ENCODE data around the gene LRRN2. TPM values are rescaled to one million over a fixed set of nuclear protein-coding genes. Genes with fewer than 3 reads are reported as not detected.

The LRRN2 gene
- total and polyA plus RNA-seq, 2 experiments from 2014 or later = 0.74 to 2.6 TPM

- H3K36me3 ChIP-seq (ENCODE audit: insufficient read depth) = no peaks in the 10 kb centered on the region
- H3K4me2 ChIP-seq = no peak overlapping the region
- H3K27me3 Mint-ChIP-seq (ENCODE audit: insufficient read depth, low read depth, poor library complexity) = peaks cover 18% of the 10 kb centered on the region
- no peaks in the 10 kb centered on the region for H3F3A ChIP-seq (replicated peaks; ENCODE audit: low read depth)
- no peaks in the 10 kb centered on the region for H4K20me1 ChIP-seq (replicated peaks; ENCODE audit: insufficient read depth)
- no peaks in the 10 kb centered on the region for H3K27me3 ChIP-seq (ENCODE audit: insufficient read depth)
- DNase-seq (ENCODE audit: low spot score) = no peak
- no peak for ATAC-seq
- no peaks in the 10 kb centered on the region for H3K79me2 ChIP-seq (replicated peaks; ENCODE audit: insufficient read depth)
- no peak overlapping the region for H2AFZ ChIP-seq
- H3K9me3 Mint-ChIP-seq = no peaks in the 10 kb centered on the region; the same call in 1 of the 3 replicates
- H3K4me3 ChIP-seq = no peak overlapping the region
- no peak overlapping the region for H3K27ac ChIP-seq (ENCODE audit: low read depth)
- peak overlapping the region; percentile 28; the same call in 1 of the 2 replicates for H3K27ac Mint-ChIP-seq
- no peaks in the 10 kb centered on the region for H3K9me2 ChIP-seq (ENCODE audit: insufficient read depth)
- TF ChIP-seq, protein P1, sequence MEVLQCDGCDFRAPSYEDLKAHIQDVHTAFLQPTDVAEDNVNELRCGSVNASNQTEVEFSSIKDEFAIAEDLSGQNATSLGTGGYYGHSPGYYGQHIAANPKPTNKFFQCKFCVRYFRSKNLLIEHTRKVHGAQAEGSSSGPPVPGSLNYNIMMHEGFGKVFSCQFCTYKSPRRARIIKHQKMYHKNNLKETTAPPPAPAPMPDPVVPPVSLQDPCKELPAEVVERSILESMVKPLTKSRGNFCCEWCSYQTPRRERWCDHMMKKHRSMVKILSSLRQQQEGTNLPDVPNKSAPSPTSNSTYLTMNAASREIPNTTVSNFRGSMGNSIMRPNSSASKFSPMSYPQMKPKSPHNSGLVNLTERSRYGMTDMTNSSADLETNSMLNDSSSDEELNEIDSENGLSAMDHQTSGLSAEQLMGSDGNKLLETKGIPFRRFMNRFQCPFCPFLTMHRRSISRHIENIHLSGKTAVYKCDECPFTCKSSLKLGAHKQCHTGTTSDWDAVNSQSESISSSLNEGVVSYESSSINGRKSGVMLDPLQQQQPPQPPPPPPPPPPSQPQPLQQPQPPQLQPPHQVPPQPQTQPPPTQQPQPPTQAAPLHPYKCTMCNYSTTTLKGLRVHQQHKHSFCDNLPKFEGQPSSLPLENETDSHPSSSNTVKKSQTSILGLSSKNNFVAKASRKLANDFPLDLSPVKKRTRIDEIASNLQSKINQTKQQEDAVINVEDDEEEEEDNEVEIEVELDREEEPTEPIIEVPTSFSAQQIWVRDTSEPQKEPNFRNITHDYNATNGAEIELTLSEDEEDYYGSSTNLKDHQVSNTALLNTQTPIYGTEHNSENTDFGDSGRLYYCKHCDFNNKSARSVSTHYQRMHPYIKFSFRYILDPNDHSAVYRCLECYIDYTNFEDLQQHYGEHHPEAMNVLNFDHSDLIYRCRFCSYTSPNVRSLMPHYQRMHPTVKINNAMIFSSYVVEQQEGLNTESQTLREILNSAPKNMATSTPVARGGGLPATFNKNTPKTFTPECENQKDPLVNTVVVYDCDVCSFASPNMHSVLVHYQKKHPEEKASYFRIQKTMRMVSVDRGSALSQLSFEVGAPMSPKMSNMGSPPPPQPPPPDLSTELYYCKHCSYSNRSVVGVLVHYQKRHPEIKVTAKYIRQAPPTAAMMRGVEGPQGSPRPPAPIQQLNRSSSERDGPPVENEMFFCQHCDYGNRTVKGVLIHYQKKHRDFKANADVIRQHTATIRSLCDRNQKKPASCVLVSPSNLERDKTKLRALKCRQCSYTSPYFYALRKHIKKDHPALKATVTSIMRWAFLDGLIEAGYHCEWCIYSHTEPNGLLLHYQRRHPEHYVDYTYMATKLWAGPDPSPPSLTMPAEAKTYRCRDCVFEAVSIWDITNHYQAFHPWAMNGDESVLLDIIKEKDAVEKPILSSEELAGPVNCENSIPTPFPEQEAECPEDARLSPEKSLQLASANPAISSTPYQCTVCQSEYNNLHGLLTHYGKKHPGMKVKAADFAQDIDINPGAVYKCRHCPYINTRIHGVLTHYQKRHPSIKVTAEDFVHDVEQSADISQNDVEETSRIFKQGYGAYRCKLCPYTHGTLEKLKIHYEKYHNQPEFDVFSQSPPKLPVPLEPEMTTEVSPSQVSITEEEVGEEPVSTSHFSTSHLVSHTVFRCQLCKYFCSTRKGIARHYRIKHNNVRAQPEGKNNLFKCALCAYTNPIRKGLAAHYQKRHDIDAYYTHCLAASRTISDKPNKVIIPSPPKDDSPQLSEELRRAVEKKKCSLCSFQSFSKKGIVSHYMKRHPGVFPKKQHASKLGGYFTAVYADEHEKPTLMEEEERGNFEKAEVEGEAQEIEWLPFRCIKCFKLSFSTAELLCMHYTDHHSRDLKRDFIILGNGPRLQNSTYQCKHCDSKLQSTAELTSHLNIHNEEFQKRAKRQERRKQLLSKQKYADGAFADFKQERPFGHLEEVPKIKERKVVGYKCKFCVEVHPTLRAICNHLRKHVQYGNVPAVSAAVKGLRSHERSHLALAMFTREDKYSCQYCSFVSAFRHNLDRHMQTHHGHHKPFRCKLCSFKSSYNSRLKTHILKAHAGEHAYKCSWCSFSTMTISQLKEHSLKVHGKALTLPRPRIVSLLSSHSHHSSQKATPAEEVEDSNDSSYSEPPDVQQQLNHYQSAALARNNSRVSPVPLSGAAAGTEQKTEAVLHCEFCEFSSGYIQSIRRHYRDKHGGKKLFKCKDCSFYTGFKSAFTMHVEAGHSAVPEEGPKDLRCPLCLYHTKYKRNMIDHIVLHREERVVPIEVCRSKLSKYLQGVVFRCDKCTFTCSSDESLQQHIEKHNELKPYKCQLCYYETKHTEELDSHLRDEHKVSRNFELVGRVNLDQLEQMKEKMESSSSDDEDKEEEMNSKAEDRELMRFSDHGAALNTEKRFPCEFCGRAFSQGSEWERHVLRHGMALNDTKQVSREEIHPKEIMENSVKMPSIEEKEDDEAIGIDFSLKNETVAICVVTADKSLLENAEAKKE (CRISPR knock-in tag; IDR thresholded peaks at IDR 0.05) = no peak
- TF ChIP-seq, protein P2, sequence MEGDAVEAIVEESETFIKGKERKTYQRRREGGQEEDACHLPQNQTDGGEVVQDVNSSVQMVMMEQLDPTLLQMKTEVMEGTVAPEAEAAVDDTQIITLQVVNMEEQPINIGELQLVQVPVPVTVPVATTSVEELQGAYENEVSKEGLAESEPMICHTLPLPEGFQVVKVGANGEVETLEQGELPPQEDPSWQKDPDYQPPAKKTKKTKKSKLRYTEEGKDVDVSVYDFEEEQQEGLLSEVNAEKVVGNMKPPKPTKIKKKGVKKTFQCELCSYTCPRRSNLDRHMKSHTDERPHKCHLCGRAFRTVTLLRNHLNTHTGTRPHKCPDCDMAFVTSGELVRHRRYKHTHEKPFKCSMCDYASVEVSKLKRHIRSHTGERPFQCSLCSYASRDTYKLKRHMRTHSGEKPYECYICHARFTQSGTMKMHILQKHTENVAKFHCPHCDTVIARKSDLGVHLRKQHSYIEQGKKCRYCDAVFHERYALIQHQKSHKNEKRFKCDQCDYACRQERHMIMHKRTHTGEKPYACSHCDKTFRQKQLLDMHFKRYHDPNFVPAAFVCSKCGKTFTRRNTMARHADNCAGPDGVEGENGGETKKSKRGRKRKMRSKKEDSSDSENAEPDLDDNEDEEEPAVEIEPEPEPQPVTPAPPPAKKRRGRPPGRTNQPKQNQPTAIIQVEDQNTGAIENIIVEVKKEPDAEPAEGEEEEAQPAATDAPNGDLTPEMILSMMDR (conservative IDR thresholded peaks at IDR 0.05; ENCODE audit: low read depth in 2 of 2) = no peak
- TF ChIP-seq NANOG (IDR thresholded peaks at IDR 0.05; ENCODE audit: borderline replicate concordance) = no peak
- TF ChIP-seq CREB1 (CRISPR knock-in tag; IDR thresholded peaks at IDR 0.05; ENCODE audit: low read depth) = no peak
- TF ChIP-seq EZH2phosphoT487 (IDR thresholded peaks at IDR 0.05; ENCODE audit: unreplicated experiment) = no peak
- TF ChIP-seq, protein P3, sequence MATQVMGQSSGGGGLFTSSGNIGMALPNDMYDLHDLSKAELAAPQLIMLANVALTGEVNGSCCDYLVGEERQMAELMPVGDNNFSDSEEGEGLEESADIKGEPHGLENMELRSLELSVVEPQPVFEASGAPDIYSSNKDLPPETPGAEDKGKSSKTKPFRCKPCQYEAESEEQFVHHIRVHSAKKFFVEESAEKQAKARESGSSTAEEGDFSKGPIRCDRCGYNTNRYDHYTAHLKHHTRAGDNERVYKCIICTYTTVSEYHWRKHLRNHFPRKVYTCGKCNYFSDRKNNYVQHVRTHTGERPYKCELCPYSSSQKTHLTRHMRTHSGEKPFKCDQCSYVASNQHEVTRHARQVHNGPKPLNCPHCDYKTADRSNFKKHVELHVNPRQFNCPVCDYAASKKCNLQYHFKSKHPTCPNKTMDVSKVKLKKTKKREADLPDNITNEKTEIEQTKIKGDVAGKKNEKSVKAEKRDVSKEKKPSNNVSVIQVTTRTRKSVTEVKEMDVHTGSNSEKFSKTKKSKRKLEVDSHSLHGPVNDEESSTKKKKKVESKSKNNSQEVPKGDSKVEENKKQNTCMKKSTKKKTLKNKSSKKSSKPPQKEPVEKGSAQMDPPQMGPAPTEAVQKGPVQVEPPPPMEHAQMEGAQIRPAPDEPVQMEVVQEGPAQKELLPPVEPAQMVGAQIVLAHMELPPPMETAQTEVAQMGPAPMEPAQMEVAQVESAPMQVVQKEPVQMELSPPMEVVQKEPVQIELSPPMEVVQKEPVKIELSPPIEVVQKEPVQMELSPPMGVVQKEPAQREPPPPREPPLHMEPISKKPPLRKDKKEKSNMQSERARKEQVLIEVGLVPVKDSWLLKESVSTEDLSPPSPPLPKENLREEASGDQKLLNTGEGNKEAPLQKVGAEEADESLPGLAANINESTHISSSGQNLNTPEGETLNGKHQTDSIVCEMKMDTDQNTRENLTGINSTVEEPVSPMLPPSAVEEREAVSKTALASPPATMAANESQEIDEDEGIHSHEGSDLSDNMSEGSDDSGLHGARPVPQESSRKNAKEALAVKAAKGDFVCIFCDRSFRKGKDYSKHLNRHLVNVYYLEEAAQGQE (IDR thresholded peaks at IDR 0.05; ENCODE audit: unreplicated experiment) = no peak
- no peak for TF ChIP-seq STAT1 (IDR thresholded peaks at IDR 0.05; ENCODE audit: unreplicated experiment)
- TF ChIP-seq, protein P4, sequence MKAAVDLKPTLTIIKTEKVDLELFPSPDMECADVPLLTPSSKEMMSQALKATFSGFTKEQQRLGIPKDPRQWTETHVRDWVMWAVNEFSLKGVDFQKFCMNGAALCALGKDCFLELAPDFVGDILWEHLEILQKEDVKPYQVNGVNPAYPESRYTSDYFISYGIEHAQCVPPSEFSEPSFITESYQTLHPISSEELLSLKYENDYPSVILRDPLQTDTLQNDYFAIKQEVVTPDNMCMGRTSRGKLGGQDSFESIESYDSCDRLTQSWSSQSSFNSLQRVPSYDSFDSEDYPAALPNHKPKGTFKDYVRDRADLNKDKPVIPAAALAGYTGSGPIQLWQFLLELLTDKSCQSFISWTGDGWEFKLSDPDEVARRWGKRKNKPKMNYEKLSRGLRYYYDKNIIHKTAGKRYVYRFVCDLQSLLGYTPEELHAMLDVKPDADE (IDR thresholded peaks at IDR 0.05) = no peak
- TF ChIP-seq POLR2AphosphoS5 (IDR thresholded peaks at IDR 0.05; ENCODE audit: low read depth) = no peak
- no peak overlapping the region for H3K4me3 Mint-ChIP-seq
- H3K4me1 ChIP-seq (ENCODE audit: insufficient read depth) = no peaks in the 10 kb centered on the region
- H3K36me3 Mint-ChIP-seq (ENCODE audit: low read depth) = 0 out of 3 replicates have a peak, but pooled peaks cover 6% of the 10 kb centered on the region
- H3K4me1 Mint-ChIP-seq = peaks cover 34% of the 10 kb centered on the region
Measured at GRCh38 chr1:204626381-204626780, 59.2 kb downstream of the LRRN2 start.

Data from GM23338 (cell line).